Nephron progenitor cell (in vitro differentiated cells): ENCODE measurements around the gene MAN2B2.

ENCODE experiments used
- DNase-seq: peaks from one replicate; pipeline ENCODE4 v3.0.0; 2021
- H3K27ac Mint-ChIP-seq: 2 replicates; pipeline ENCODE4 v1.8.0; 2021; ENCODE audit warnings: mild to moderate bottlenecking, moderate library complexity, mixed read lengths
- H3K27me3 Mint-ChIP-seq: 2 replicates; pipeline ENCODE4 v1.8.0; 2021; ENCODE audit warnings: mild to moderate bottlenecking, low read depth, mixed read lengths; ENCODE audit not compliant: poor library complexity
- H3K36me3 Mint-ChIP-seq: 2 replicates; pipeline ENCODE4 v1.8.0; 2021; ENCODE audit warnings: low read depth, mixed read lengths
- H3K4me1 Mint-ChIP-seq: 2 replicates; pipeline ENCODE4 v1.8.0; 2021; ENCODE audit warnings: mixed read lengths
- H3K4me3 Mint-ChIP-seq: 2 replicates; pipeline ENCODE4 v1.8.0; 2021; ENCODE audit warnings: mild to moderate bottlenecking, moderate library complexity, mixed read lengths
- H3K9me3 Mint-ChIP-seq: 2 replicates; pipeline ENCODE4 v1.8.0; 2021; ENCODE audit warnings: mild to moderate bottlenecking, moderate library complexity, mixed read lengths
- TF ChIP-seq, protein P1 (sequence below): fragments of 200-600 bp; sonication (generic); IDR thresholded peaks from 2 replicates; pipeline ENCODE4 v1.5.0; 2021; ENCODE audit warnings: antibody characterized with exemption

Gene MAN2B2

DNA sequence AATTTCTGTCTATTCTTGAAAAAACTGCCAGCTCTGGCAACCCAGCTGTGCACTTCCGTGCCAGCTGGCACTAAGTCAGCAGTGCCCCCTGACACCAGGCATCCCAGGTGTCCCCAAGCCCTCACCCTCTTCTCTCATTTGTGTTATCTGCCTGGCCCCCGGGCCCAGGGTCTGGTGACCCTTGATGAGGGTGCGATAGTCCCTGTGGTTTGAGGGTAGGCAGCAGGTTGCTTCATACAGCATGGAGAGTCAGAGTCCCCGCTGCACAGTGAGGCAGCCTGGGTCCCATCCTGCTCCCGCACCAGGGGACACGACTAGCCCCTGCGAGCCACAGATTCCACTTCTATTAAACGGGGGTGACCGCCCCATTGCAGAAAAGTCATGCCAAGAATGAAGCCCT is 1.9 kb downstream of the MAN2B2 start:
- H3K4me3 Mint-ChIP-seq, result peak overlapping the region; percentile 61
- TF ChIP-seq, protein P1, sequence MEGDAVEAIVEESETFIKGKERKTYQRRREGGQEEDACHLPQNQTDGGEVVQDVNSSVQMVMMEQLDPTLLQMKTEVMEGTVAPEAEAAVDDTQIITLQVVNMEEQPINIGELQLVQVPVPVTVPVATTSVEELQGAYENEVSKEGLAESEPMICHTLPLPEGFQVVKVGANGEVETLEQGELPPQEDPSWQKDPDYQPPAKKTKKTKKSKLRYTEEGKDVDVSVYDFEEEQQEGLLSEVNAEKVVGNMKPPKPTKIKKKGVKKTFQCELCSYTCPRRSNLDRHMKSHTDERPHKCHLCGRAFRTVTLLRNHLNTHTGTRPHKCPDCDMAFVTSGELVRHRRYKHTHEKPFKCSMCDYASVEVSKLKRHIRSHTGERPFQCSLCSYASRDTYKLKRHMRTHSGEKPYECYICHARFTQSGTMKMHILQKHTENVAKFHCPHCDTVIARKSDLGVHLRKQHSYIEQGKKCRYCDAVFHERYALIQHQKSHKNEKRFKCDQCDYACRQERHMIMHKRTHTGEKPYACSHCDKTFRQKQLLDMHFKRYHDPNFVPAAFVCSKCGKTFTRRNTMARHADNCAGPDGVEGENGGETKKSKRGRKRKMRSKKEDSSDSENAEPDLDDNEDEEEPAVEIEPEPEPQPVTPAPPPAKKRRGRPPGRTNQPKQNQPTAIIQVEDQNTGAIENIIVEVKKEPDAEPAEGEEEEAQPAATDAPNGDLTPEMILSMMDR, result no peak
- no peaks in the 10 kb centered on the region for H3K9me3 Mint-ChIP-seq
- H3K36me3 Mint-ChIP-seq, result peaks cover 19% of the 10 kb centered on the region
- H3K27ac Mint-ChIP-seq, result no peak overlapping the region
- DNase-seq, result no peak
- H3K27me3 Mint-ChIP-seq, result peaks cover 17% of the 10 kb centered on the region
- no peaks in the 10 kb centered on the region for H3K4me1 Mint-ChIP-seq

DNA sequence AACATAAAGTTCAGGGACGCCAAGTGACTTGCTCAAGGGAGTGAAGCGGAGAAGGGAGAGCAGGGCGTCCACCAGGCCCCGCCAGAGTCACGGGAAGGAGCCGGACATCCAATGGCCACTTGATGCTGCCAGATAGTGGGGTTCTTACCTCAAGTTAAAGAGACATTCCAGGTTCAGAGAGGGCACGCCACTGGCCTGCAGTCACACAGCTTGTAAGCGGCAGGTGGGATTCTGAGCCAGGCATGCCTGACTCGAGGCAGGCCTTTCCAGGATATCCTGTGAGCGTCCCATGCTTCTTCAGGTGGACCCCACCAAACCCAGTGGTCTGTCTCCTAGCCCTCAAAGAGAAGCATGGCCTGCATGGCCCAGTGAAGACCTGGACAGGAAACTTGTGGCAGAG is 2.4 kb downstream of the MAN2B2 start:
- TF ChIP-seq, protein P1, result no peak
- Mint-ChIP-seq H3K9me3 (no peaks in the 10 kb centered on the region), H3K27me3 (peaks cover 17% of the 10 kb centered on the region), H3K36me3 (peaks cover 19% of the 10 kb centered on the region), H3K27ac (no peak overlapping the region), H3K4me3 (peak overlapping the region; percentile 61), H3K4me1 (no peaks in the 10 kb centered on the region)
- DNase-seq, result no peak

DNA sequence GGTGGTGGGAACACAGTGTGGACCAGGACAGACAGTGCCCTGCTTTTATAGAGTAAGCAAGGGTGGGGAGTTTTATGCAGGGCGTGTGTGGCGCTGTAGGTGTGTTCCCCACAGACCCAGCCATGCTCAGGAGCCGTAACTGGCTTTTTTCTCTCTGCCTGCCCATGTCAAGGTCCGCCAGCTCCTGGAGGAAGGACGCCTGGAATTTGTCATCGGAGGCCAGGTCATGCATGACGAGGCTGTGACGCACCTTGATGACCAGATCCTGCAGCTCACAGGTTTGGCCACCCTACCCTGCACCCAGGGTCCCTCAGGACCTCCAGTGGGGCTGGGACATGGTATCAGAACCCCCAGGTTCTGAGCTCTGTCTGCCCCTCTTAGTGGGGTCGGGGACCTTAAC is 3.2 kb downstream of the MAN2B2 start:
- Mint-ChIP-seq H3K4me3 (no peak overlapping the region), H3K9me3 (peaks cover 3% of the 10 kb centered on the region), H3K27ac (no peak overlapping the region), H3K27me3 (peaks cover 9% of the 10 kb centered on the region), H3K4me1 (no peaks in the 10 kb centered on the region), H3K36me3 (peaks cover 22% of the 10 kb centered on the region)
- TF ChIP-seq, protein P1, result no peak
- no peak for DNase-seq

DNA sequence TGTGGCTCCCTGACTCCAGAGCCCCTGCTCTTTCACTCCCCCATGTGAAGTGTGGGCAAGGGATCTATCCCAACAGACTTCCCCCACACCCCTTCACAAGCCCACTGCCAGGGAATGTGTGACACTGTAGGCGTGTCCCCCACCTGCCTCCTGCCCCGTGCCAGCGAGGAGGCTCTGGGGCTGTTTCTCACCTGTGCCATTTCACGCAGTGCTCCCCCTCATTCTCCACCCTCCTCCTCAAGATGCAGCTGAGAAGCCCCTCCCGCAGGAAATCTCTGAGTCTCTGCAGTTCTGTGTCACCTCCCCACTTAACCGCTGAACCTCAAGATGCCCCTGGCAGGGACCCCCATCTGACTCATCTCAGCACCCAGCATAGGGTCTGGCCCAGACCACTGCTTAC is 5.4 kb downstream of the MAN2B2 start:
- Mint-ChIP-seq H3K4me1 (no peaks in the 10 kb centered on the region), H3K36me3 (peaks cover 30% of the 10 kb centered on the region), H3K4me3 (no peak overlapping the region), H3K9me3 (peaks cover 10% of the 10 kb centered on the region), H3K27me3 (peaks cover 9% of the 10 kb centered on the region), H3K27ac (no peak overlapping the region)
- TF ChIP-seq, protein P1, result no peak
- no peak for DNase-seq

DNA sequence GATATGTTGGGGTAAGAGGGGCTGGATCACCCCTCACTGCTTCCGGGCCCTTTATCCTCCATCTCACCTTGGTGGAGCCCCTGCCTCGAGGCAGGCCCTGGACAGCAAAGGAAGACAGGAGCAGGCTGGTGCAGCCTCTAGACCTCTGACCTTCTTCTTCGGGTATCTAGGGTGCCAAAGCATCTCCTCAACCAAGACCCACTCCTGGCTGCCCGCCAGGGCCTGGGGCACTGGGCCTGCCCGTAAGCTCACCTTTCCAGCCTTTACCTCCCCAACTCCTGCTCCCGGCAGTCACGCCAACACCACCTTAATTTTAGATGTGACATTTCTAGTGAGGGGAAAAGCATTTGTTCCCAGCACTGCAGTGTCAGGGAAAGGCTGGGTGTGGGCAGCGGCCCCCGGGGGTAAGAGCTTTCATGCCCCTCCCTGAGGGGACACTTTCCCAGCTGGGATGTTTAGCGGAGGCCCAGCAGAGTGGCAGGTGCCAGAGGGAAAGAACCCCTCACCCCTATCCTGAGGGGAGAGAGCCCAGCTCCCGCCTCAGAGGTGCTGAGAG is 6.7 kb downstream of the MAN2B2 start:
- peaks cover 10% of the 10 kb centered on the region for H3K9me3 Mint-ChIP-seq
- TF ChIP-seq, protein P1, result no peak
- no peaks in the 10 kb centered on the region for H3K4me1 Mint-ChIP-seq
- no peak overlapping the region for H3K4me3 Mint-ChIP-seq
- no peak overlapping the region for H3K27ac Mint-ChIP-seq
- peaks cover 9% of the 10 kb centered on the region for H3K27me3 Mint-ChIP-seq
- DNase-seq, result no peak
- peaks cover 30% of the 10 kb centered on the region for H3K36me3 Mint-ChIP-seq

DNA sequence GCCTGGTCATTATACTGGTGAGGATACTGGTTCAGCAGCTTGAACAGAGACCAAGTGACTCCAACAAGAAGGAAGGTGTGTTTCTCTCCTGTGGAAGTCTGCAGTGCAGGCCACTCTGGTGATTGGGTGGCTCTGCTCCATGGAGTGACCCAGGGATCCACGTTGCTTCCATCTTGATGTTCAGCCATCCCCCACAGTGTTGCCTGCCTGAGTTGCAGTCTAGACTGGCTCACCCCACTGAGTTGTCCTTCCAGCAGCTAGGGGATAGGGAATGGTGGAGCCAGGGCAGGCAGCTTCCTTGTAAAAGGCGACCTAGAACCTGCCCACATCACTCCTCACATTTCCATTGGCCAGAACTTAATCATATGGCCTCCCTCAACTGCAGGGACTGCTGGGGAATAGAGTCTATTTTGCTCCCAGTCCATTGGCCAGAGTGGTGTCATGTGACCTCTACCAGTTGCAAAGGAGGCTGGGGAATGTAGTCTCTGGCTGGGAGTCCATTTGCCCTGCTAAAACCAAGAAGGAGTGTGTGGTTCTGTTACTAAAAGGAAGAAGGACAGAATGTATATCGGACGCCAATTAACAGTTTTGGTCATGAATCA is 8.0 kb downstream of the MAN2B2 start:
- Mint-ChIP-seq H3K27me3 (peaks cover 12% of the 10 kb centered on the region), H3K4me3 (no peak overlapping the region), H3K9me3 (peaks cover 10% of the 10 kb centered on the region), H3K36me3 (peaks cover 30% of the 10 kb centered on the region), H3K27ac (no peak overlapping the region), H3K4me1 (no peaks in the 10 kb centered on the region)
- TF ChIP-seq, protein P1, result no peak
- no peak for DNase-seq
